SJSA1 (cell line): ENCODE results near the gene CLVS2. TPM values are rescaled to one million over a fixed set of nuclear protein-coding genes. Genes with fewer than 3 reads are reported as not detected.

Source experiments
- DNase-seq, 2 experiments: peaks; one replicate each; pipeline ENCODE4 v3.0.0-alpha.2; 2015 to 2020; ENCODE audit warnings: low spot score in 2 of 2, low read depth in 1 of 2
- H3K27ac ChIP-seq: fragments of 250-450 bp; sonication (Bioruptor Pico); 2 replicates; pipeline ENCODE4 v1.5.1; 2020; ENCODE audit warnings: mild to moderate bottlenecking, moderate library complexity
- H3K27me3 ChIP-seq: fragments of 250-450 bp; sonication (Bioruptor Pico); replicated peaks from 2 replicates; pipeline ENCODE4 v1.5.1; 2020; ENCODE audit warnings: mild to moderate bottlenecking, moderate library complexity
- H3K36me3 ChIP-seq: fragments of 250-450 bp; sonication (Bioruptor Pico); 2 replicates; pipeline ENCODE4 v1.5.1; 2020; ENCODE audit warnings: mild to moderate bottlenecking
- H3K4me1 ChIP-seq: fragments of 250-450 bp; sonication (Bioruptor Pico); replicated peaks from 2 replicates; pipeline ENCODE4 v1.6.1; 2021; ENCODE audit warnings: mild to moderate bottlenecking
- H3K4me3 ChIP-seq: fragments of 250-450 bp; sonication (Bioruptor Pico); 2 replicates; pipeline ENCODE4 v1.5.1; 2020; ENCODE audit warnings: mild to moderate bottlenecking
- H3K9me3 ChIP-seq: fragments of 250-450 bp; sonication (Bioruptor Pico); replicated peaks from 2 replicates; pipeline ENCODE4 v1.5.1; 2020; ENCODE audit warnings: mild to moderate bottlenecking
- total RNA-seq: library from RNA; depleted of rRNA; stranded (reverse); fragments of >200 nt; shearing (Covaris generic); gene quantifications from 2 replicates; pipeline ENCODE4 v1.2.3, GENCODE V29; 2014; rRNA removed

Gene CLVS2, protein sequence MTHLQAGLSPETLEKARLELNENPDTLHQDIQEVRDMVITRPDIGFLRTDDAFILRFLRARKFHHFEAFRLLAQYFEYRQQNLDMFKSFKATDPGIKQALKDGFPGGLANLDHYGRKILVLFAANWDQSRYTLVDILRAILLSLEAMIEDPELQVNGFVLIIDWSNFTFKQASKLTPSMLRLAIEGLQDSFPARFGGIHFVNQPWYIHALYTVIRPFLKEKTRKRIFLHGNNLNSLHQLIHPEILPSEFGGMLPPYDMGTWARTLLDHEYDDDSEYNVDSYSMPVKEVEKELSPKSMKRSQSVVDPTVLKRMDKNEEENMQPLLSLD
- not detected in 2 replicates for total RNA-seq

- Histone ChIP-seq H3K27me3 (peaks cover 34% of the 10 kb centered on the region), H3K36me3 (no peaks in the 10 kb centered on the region), H3K27ac (no peak within 1 kb of the TSS), H3K4me1 (no peaks in the 10 kb centered on the region), H3K4me3 (no peak within 1 kb of the TSS), H3K9me3 (no peaks in the 10 kb centered on the region)
- DNase-seq, result peak in 1 of 2 experiments; percentile 9
Observed at GRCh38 chr6:122995921-122996793, at the start of gene CLVS2. TSS of gene CLVS2 (plus strand) at chr6:122996235. CDS start at chr6:122997778, 1,543 bp downstream.

GRCh38 chr6:122947355-122947754 lies 48.7 kb upstream of the CLVS2 start:
- H3K4me3 ChIP-seq, result no peak overlapping the region
- no peaks in the 10 kb centered on the region for H3K27me3 ChIP-seq
- H3K27ac ChIP-seq, result no peak overlapping the region
- no peaks in the 10 kb centered on the region for H3K4me1 ChIP-seq
- DNase-seq, result peak in 1 of 2 experiments; percentile 1
- H3K9me3 ChIP-seq, result no peaks in the 10 kb centered on the region
- H3K36me3 ChIP-seq, result no peaks in the 10 kb centered on the region

GRCh38 chr6:122953766-122954165 lies 42.3 kb upstream of the CLVS2 start:
- Histone ChIP-seq H3K9me3 (no peaks in the 10 kb centered on the region), H3K4me3 (no peak overlapping the region)
- no peak for DNase-seq

GRCh38 chr6:122956376-122956775 lies 39.7 kb upstream of the CLVS2 start:
- DNase-seq, result no peak
- no peaks in the 10 kb centered on the region for H3K36me3 ChIP-seq
- H3K4me1 ChIP-seq, result no peaks in the 10 kb centered on the region
- H3K9me3 ChIP-seq, result no peaks in the 10 kb centered on the region
- H3K27me3 ChIP-seq, result no peaks in the 10 kb centered on the region
- no peak overlapping the region for H3K27ac ChIP-seq
- no peak overlapping the region for H3K4me3 ChIP-seq

More at GRCh38 chr6:122953766-122954165, 42.3 kb upstream of the CLVS2 start:
- Histone ChIP-seq H3K4me1 (no peaks in the 10 kb centered on the region), H3K36me3 (no peaks in the 10 kb centered on the region), H3K27ac (no peak overlapping the region), H3K27me3 (no peaks in the 10 kb centered on the region)

- Histone ChIP-seq H3K27ac (no peak overlapping the region), H3K4me3 (no peak overlapping the region), H3K36me3 (no peaks in the 10 kb centered on the region), H3K9me3 (no peaks in the 10 kb centered on the region; the same call in 1 of the 2 replicates), H3K27me3 (no peaks in the 10 kb centered on the region), H3K4me1 (no peaks in the 10 kb centered on the region)
- no peak for DNase-seq
Observed at GRCh38 chr6:122962000-122962624, 33.9 kb upstream of the CLVS2 start.

DNA sequence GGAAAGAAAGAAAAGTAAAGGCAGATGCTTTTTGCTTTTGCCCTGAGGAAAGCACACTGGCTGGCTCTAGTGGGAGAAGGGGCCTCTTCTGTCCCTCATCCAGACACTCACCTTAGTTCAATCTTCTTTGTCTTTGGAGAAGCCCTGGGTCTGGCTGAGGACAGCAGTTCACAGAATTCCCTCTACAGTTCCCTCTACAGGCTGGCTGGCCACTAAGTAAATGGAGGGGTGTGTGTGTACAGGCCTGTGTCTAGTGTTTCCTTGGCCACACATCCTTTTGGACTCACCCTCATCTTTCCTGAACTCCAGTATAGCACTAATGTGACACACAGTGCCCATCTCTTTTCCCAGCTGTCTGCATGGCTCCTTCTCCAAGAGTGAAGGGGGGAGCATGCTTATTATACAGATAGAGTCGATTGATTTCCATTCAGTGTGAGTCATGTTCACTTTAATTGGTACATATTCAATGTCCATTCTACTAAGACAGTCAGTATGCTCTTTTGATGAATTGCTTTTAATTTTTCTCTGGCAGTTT lies 26.0 kb upstream of the CLVS2 start:
- no peak overlapping the region for H3K4me3 ChIP-seq
- no peaks in the 10 kb centered on the region for H3K9me3 ChIP-seq
- H3K27me3 ChIP-seq, result no peaks in the 10 kb centered on the region
- DNase-seq, result no peak
- no peaks in the 10 kb centered on the region for H3K36me3 ChIP-seq
- no peak overlapping the region for H3K27ac ChIP-seq
- no peaks in the 10 kb centered on the region for H3K4me1 ChIP-seq

DNA sequence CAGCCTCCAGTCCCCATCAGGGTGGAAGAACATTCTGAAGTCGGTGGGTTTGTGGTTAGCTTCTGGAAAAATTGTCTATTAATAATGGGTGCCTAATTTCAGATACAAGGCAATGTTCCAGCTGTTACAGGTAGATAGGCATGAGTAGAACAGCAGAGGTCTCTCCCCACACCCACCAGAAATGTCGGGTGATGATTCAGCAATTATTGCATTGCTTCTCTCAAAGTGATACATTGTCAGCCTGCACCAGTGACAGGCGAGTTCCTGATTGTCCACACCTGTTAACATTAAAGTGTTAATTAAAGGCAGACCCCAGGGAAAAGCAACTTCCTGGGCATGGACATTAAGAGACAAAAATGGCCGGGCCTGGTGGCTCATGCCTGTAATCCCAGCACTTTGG lies 18.9 kb upstream of the CLVS2 start:
- no peak for DNase-seq
- Histone ChIP-seq H3K4me1 (no peaks in the 10 kb centered on the region), H3K36me3 (no peaks in the 10 kb centered on the region)

DNA sequence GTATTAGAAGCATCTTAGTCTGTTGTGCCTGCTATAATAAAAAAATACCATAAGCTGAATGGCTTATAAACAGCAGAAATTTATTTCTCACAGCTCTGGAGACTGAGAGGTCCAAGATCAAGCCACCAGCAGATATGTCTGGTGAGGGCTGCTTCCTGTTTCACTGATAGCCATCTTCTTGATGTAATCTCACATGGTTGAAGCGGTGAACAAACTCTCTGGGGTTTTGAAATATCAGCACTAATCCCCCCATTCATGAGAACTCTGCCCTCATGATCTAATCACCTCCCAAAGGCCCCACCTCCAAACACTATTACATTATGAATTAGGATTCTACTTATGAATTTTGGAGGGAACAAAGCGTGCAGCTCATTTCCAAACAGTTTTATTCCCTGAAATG lies 11.6 kb upstream of the CLVS2 start:
- H3K9me3 ChIP-seq, result no peaks in the 10 kb centered on the region
- H3K4me1 ChIP-seq, result no peaks in the 10 kb centered on the region
- H3K4me3 ChIP-seq, result no peak overlapping the region
- no peaks in the 10 kb centered on the region for H3K36me3 ChIP-seq
- no peak overlapping the region for H3K27ac ChIP-seq
- no peaks in the 10 kb centered on the region for H3K27me3 ChIP-seq
- no peak for DNase-seq

More for the DNA sequence above, 18.9 kb upstream of the CLVS2 start:
- Histone ChIP-seq H3K27ac (no peak overlapping the region), H3K9me3 (no peaks in the 10 kb centered on the region), H3K4me3 (no peak overlapping the region), H3K27me3 (no peaks in the 10 kb centered on the region)

DNA sequence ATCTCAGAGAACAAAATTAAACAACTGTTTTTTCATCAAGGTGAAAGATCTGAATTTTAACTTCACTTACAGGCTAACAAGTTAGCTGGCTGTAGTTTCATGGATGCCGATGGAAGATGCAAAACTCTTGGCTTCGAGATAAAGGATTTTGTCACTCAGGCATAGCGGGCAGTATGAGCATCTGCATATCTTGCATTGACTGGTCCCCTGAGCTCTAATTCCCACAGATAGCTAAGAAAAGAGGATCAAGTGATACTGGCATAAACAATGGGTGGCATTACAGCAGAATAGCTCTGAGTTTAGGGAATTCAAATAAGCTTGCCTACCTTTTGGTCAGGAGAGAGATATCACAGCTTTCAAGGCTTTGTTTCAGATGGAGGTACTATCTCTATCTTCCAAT lies 1.8 kb upstream of the CLVS2 start:
- H3K27me3 ChIP-seq, result peaks cover 34% of the 10 kb centered on the region
- no peak for DNase-seq
- no peaks in the 10 kb centered on the region for H3K36me3 ChIP-seq
- H3K4me3 ChIP-seq, result no peak overlapping the region
- H3K9me3 ChIP-seq, result no peaks in the 10 kb centered on the region
- no peak overlapping the region for H3K27ac ChIP-seq
- no peaks in the 10 kb centered on the region for H3K4me1 ChIP-seq

DNA sequence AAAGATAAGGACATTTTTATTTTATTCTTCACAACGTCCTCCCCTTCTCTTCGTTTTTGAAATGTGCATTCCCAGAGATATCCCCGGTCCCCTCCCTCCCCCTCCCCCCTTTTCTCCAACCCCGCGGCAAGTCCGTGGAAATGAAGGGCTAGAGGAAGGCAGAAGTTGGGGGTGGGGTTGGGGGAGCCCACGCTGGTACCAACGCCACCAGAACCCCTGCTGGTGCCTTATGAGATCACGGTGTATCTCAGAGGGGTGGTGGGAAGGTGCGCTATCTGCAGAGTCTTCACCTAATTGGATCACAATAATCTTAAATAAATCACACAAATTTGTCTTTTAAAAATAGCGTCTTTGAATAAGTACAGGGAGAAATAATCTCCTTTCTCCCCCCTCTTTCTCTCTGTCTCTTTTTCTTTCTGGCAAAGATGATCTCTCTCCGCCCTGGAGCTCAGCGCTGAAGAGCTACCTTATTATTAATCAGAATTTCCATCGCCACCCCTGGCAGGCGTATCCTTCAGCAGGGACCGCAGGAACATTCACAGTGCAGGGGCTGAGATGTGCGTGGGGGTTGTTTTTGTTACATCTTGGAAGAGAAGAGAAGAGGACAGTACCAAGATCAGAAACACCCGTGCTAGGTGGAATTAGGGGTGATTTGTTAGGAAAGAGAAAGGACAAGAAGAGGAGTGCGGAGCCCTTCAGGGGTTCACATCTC lies 915 bp downstream of the CLVS2 start:
- Histone ChIP-seq H3K27ac (no peak overlapping the region), H3K36me3 (no peaks in the 10 kb centered on the region), H3K4me3 (no peak overlapping the region), H3K9me3 (no peaks in the 10 kb centered on the region), H3K27me3 (peaks cover 34% of the 10 kb centered on the region), H3K4me1 (no peaks in the 10 kb centered on the region)
- DNase-seq, result no peak

DNA sequence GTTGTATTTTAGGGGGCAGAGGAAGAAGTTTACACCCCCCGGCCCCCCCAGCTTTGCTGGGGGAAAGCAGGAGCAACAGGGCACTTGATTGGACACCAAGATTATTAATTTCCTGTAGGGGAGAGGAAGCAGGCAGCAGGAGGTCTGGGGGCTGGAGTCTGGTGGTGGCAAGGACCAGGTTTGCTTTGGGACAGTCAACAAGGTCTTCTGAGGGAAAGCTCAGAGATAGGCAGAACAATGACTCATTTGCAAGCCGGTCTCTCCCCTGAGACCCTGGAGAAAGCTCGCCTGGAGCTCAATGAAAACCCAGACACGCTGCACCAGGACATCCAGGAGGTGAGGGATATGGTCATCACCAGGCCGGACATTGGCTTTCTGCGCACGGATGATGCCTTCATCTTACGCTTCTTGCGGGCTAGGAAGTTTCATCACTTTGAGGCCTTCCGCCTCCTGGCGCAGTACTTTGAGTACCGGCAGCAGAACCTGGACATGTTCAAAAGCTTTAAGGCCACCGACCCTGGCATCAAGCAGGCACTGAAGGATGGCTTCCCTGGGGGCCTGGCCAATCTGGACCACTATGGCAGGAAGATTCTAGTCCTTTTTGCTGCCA lies 1.6 kb downstream of the CLVS2 start:
- H3K36me3 ChIP-seq, result no peaks in the 10 kb centered on the region
- no peak for DNase-seq
- no peak overlapping the region for H3K4me3 ChIP-seq
- no peak overlapping the region for H3K27ac ChIP-seq
- H3K9me3 ChIP-seq, result no peaks in the 10 kb centered on the region
- H3K27me3 ChIP-seq, result peaks cover 34% of the 10 kb centered on the region
- no peaks in the 10 kb centered on the region for H3K4me1 ChIP-seq

GRCh38 chr6:122998403-122998975 lies 2.5 kb downstream of the CLVS2 start:
- Histone ChIP-seq H3K4me1 (no peaks in the 10 kb centered on the region), H3K9me3 (no peaks in the 10 kb centered on the region), H3K27me3 (peaks cover 34% of the 10 kb centered on the region), H3K4me3 (no peak overlapping the region), H3K36me3 (no peaks in the 10 kb centered on the region), H3K27ac (no peak overlapping the region)
- no peak for DNase-seq
